ENCODE measurements around the gene HDAC4. TPM values are rescaled to one million over a fixed set of nuclear protein-coding genes. Genes with fewer than 3 reads are reported as not detected.
A peak's percentile ranks its signal among the peaks of the same experiment; 100 is the strongest.

HDAC4 gene
- total RNA-seq, 1 experiment from 2014 or later, result 6.4 TPM

GRCh38 chr2:239255218-239255617 lies 145.6 kb downstream of the HDAC4 start:
- DNase-seq (ENCODE audit: low spot score), result no peak

DNA sequence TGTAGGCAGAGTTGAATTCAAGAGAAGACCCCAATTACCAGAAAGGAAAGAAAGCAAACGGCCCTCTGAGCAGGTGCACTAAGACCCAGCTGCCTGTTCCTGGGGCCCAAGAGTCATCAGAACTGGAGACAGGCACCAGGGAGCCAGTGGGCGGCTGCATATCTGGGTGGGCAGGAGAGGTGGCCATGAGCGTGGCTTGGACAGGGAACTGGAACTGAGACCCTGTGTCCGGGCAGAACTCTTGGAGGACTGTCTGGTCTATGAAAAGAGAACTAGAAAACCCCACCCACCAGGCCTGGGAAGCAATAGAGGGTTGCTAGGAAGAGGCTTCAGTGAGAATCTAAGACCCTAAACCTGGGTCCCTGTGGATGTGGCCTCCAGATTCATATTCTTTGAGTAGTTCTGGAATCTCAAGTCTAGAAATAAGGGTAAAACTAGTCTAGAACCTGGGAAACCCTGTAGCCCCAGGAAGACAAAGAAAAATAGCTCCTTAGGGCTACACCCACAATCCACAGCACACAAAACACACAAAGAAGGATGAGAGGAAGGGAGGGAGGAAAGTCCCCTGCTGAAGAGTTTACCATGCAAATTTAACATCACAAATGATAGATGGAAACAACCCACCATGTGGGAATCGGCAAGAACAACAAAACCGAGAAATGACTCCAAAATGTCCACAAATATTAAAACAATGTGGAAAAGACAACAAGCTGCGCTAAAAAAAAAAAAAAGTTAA lies 147.0 kb downstream of the HDAC4 start:
- DNase-seq (ENCODE audit: low spot score), result no peak

DNA sequence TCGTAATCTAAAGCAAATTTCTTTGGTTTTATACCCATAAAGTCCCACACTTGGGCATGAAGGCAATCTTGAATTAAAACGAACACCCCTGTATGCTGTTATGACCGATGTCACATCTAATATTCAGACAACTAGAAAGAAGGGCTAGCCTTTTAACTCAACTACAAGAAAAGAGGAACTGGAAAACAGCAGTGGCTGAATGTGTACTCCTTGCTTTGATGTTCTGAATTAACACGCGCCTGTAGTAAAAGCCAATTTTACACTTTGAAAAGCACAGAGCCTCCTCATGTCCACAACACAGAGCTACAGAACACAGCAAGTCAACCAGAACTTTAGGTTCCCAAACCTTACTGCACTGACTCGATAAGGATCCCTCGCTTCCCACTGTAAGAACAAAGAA lies 147.6 kb downstream of the HDAC4 start:
- DNase-seq (ENCODE audit: low spot score), result no peak

GRCh38 chr2:239252801-239253200 lies 148.0 kb downstream of the HDAC4 start:
- no peak for DNase-seq (ENCODE audit: low spot score)

- no peak for DNase-seq (ENCODE audit: low spot score)
Measured at GRCh38 chr2:239252393-239252792, 148.4 kb downstream of the HDAC4 start.

GRCh38 chr2:239251971-239252370 lies 148.8 kb downstream of the HDAC4 start:
- DNase-seq (ENCODE audit: low spot score), result peak; percentile 45

GRCh38 chr2:239250216-239251081 lies 150.4 kb downstream of the HDAC4 start:
- DNase-seq (ENCODE audit: low spot score), result no peak

GRCh38 chr2:239249776-239250175 lies 151.0 kb downstream of the HDAC4 start:
- peak; percentile 91 for DNase-seq (ENCODE audit: low spot score)

- DNase-seq (ENCODE audit: low spot score), result no peak
Measured at GRCh38 chr2:239249048-239249447, 151.8 kb downstream of the HDAC4 start.

GRCh38 chr2:239247401-239248245 lies 153.2 kb downstream of the HDAC4 start:
- peak; percentile 92 for DNase-seq (ENCODE audit: low spot score)

DNA sequence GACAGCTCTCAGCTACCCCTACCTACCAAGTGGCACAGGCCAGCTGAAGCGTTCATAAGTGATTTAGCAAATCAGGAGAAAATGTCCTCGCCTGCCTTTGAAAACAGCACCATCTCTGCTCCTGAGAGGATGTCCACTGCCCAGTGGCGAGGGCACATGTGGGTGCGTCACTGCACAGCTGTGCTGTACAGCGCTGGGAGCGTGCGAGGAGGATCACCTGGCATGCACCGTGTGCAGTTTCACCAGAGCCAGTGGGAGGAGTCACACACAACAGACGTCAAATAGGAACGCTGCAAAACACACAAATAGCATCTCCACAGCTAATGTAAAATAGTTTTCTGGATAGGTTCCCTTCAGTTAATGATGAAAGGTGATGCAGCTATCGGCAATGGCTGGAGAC lies 154.1 kb downstream of the HDAC4 start:
- DNase-seq (ENCODE audit: low spot score), result no peak

GRCh38 chr2:239245872-239246721 lies 154.7 kb downstream of the HDAC4 start:
- DNase-seq (ENCODE audit: low spot score), result no peak

GRCh38 chr2:239245107-239245506 lies 155.7 kb downstream of the HDAC4 start:
- DNase-seq (ENCODE audit: low spot score), result no peak

DNA sequence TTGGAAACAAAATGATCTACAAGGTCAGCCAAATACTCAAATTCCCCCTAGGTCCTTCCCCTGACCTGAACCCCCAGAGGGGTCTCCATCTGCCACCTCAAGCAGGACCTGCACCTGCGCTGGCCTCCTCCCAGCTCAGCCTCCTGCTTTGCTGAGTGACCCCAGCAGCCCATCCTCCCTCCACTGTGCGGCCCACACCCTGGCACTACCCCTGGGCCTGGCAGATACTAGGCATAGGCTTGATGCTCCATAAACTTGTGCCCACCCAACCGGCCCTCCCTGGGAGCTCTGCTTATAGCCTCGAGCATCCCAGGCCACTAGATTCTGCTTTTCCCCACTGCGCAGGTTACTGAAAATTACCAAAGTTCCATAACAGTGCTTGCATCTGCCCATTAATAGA lies 156.2 kb downstream of the HDAC4 start:
- no peak for DNase-seq (ENCODE audit: low spot score)

GRCh38 chr2:239241431-239241960 lies 159.3 kb downstream of the HDAC4 start:
- no peak for DNase-seq (ENCODE audit: low spot score)

DNA sequence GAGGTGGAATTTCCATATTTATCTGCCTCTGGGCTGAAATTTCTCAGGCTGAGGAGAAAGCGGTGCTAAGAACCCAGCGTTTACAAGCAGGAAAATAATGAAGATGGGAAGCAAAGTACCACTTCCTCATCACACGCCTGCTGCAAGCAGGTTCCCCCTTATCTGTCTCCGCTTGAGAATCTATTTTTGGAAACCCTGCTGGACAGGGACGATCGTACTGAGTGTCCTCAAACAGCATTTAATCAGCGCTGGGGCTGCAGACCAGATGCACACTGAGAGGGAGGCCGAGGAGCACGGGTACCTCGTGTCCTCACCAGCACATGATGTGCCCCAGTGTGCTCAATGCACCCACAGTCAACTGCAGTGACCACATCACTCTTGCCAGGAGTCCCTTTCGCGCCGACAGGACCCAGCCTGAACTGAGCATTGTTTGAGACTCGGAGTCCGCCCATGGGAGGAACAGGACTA lies 160.4 kb downstream of the HDAC4 start:
- no peak for DNase-seq (ENCODE audit: low spot score)

DNA sequence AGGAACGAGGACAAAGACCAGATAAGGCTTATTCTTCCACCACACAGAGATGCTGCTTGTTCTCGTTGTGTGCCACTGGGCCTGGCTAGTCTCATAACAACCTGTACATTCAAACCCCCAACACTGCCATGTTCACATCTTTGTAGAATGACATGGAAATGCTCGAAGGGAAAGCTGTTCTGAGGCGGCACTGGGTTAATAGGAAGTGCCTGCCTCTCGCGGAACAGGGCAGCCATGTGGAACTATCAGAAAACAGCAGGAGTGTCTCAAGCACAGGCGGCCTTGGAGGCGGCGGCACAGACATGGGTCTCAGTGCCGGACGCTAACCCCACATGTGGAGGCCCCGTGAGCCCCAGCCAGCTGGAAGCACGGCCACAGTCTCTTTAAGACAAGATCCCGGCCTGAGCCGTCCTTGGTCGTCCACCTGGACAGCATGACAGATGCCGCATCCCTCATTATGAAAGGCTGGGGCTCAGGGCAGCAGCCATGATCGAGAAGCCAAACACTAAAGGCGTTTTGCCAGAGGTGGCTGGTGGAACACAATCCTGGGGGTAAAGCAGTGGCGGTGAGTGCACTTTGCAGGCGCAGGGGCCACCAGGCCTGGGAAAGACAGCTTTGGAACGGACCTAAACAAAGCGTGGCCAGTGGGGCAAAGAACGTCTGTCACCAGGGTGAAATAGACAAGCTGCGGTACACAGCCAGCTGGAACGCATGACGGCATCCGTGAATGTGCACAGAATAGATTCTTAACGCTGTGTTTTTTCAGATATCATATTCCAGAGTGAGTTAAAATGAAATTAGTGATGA lies 161.0 kb downstream of the HDAC4 start:
- DNase-seq (ENCODE audit: low spot score), result no peak

- no peak for DNase-seq (ENCODE audit: low spot score)
Measured at GRCh38 chr2:239238839-239239606, 161.8 kb downstream of the HDAC4 start.

DNA sequence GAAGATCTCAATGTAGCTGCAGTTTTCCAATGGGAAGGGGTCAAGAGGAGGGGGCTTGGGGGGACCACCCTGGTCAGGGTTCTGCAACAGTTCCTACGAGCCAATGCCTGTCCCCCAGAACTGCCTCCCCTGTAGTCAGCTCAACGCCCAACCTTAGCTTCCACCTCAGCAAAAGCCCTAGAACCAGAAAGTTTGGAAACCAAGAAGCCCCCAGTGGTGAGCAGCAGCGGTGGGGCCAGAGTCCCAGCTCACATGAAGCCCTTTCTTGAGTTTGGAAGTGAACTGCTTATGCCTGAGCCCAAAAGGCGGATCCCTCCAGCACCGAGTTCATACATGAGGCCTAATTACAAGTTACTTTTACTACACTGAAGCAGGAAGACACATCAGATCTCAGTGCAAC lies 162.4 kb downstream of the HDAC4 start:
- DNase-seq (ENCODE audit: low spot score), result no peak

Measured in H4 (cell line).